T-helper 9 cell (primary cell): Measurements from ENCODE around the gene CNIH2.

ENCODE experiments used
- DNase-seq: peaks from one replicate; pipeline ENCODE4 v3.0.0-alpha.2; 2020

CNIH2 gene

DNA sequence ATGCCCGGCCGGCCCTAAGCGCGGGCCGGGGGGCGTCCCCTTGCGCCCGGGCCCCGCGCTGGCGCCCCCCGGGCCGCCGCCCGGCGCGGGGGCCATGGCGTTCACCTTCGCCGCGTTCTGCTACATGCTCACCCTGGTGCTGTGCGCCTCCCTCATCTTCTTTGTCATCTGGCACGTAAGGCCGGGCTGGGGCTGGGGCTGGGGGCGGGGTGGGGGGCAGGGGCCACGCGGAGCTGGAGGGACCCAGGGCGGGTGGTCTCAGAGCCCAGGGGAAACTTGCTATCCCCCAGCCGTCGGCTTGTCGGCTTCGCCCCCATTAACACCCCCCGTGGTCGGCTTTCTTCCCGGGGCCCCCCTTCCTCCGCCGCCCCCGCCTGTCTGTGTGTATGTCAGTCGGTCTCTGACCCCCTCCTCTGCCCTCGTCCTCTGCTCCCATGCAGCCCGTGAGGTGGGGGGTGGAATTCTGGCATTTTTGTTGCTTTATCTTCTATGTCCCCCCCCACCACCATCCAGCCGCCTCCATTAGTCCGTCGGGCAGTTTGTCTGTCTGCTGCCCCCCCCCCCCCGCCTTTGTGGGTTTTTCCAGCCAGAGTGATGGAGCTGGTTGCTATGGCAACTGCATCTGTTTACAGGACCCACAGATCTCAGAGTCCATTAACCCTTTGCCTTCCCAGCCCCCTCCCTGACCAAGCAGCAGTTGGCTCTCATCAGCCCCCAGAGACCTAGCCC is 552 bp downstream of the CNIH2 start:
- no peak for DNase-seq

DNA sequence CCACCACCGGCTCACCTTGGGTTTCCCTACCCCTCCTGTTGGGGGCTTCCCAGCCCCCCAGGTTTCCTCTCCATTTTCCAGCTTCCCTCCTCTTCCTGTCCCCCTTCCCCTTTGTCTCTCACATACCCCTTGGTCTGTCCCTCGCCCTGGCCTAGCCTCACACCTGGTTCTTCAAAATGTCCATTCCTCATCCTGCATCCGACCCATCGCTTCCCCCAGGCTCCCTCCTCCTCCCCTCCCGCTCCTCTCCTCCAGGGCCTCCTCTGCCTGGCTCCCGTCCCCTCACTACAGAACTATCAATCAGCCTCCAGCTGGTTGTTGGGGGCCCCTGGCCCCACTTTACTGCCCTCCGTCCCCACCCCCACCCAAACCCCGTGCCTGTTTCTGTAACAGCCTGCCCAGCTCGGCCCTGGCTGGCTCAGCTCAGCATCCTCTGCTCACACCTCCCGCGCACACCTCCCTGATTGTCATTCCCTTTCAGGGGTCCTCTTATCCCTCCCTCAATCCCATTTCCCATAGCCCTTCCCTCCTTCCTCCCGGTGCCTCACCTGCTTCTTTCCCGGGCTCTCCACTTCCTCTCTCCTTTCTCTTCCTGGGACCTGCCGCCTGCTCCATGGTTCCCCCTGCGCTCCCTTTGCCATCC is 1.2 kb downstream of the CNIH2 start:
- DNase-seq, result no peak

DNA sequence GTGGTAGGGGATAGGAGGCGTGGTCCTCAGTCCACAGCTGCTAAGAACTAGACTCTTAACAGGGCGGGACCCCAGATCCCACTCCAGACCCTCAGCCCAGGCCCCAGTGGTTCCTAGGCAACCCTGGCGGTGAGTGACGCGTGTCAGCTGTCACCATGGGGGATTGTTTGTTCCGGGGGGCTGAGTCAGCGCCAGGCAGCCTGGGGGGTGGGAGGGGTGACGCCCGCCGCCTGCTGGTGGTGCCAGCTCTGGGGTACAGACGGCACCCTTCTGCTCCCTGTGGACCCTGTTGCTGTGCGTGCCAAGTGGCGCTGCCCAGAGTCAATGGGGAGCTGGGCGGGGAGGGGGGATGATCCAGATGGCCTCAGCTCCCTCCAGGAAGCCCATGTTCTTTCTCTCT is 2.5 kb downstream of the CNIH2 start:
- DNase-seq, result no peak

DNA sequence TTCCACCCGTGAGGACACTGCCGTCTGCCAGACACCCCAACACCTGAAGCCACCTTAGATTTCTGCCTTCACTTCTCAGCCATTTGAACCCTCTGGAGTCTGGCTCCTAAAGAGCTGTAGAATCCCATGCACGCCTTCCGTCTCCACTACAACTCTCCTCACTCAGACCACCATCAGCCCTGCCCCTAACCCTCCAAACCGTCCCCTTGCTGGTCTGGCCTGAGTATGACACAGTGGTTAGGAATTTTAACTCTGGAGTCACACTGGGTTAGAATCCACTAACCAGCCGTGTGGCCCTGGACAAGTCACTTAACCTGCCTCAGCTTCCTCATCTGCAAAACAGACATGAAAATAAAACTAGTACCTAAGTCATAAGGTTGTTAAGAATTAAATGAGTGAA is 3.0 kb downstream of the CNIH2 start:
- DNase-seq, result no peak

DNA sequence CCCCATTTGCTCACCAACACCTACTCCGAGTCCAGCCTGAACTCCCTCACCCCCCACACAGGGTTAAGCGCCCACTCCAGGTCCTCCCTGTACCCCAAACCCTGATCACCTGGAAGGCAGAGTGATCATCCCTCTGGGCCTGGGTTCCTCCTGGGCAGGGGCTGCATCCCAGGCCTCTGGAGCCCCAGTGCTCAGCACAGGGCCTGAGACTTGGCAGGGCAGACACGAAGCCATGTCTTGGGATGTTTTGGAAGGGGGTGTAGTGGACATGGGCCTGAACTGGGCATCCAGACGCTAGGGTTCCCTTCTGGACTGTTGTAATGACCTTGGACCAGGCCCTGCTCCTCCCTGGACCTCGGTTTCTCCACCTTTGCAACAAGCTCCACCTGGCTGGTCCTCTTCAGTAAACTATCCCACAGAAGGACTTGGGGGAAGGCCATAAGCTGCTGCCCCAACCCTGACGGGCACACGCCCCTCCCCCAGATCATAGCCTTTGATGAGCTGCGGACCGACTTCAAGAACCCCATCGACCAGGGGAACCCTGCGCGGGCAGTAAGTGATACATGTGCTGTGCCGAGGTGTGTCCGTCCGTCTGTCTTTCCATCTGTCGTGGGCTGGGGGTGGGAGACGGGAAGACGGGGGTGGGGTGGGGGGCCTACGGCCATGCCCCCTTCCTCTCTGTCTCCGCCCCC is 3.9 kb downstream of the CNIH2 start:
- DNase-seq, result no peak

DNA sequence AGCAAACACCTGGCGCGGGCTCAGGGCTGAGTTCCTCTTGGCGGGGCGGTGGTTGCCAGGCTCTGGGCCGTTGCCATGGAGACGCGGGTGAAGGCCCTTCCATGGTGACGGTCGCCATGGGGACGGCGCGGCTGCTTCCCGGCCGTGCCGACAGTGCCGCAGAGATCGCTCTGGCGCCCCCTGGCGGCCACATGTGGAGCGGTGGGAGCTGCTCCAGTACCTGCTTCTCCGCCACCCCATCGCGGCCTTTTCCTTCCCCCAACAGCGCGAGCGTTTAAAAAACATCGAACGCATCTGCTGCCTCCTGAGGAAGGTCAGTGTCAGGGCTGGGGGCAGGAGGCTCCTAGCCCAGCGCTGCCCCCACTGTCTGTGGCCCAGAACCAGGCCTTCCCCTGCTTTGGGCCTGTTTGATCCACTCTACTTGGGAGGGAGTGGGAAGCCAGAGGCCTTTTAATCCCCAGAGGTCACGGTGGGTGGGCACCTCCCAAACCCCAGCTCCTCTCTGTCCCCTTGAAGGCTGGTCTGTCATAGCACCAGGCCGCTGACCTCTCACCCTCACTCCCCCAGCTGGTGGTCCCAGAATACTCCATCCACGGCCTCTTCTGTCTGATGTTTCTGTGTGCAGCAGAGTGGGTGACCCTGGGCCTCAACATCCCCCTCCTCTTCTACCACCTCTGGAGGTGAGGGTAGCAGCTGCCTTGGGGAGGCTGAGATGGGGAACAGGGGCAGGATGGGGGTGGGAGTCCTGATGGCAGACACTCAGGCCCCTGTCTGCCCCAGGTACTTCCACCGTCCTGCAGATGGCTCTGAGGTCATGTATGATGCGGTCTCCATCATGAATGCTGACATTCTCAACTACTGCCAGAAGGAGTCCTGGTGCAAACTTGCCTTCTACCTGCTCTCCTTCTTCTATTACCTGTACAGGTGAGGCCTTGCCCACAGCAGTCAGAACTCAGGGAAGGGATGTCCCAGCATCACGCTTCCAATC is 4.8 kb downstream of the CNIH2 start:
- DNase-seq, result peak; percentile 100

DNA sequence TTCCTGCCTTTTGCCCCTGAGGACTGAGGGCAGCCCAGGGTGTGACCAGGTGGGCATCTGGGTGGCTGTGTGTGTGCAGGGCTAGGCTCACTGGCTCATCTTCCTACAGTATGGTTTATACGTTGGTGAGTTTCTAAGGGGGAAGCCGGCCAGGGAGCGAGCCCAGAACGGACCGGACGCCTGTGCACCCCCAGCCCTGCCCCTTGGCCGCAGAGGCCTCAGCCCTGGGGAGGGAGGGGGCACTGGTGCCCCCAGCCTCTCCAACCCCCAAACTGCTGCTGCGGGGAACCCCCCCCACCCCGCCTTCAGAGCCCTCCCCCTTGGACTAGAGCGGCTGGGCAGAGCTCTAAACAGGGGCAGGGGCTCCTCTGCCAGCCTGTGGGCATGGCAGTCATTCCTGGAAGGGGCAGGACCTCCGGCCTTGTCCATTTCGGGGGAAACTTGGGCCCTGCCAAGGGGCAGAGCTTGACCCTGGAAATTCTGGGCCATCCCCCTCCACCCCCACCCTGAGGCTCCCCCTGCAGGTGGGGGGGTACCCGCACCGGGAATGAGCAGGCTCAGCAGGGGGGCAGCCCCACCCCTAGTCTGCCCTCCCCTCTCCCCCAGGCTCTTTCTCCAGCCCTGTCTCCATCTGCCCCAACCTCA is 5.6 kb downstream of the CNIH2 start:
- no peak for DNase-seq

DNA sequence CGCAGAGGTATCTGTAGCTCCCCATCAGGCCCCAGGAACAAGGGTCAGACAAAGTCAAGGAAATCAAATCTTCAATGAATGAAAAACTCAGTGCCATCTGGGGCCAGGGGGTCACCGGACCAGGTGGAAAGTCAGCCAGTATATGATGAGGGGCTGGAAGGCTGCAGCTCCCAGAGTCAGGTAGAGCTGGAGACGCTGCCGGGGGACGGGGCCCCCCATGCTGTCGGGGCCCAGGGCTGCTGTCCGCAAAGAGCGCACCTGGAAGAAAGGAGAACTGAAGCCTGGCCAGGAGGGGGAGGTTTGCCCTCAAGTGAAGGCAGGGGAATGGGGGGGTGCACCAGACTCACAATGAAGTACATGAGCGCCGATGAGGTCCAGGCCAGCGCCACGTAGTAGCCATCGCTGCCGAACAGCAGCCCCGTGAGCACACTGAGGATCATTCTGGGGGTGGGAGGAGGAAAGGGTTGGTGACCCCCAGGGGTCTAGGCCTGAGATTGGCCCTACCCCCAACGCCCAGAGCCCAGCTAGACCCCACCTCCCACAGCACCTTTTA is 6.6 kb downstream of the CNIH2 start:
- DNase-seq, result no peak

DNA sequence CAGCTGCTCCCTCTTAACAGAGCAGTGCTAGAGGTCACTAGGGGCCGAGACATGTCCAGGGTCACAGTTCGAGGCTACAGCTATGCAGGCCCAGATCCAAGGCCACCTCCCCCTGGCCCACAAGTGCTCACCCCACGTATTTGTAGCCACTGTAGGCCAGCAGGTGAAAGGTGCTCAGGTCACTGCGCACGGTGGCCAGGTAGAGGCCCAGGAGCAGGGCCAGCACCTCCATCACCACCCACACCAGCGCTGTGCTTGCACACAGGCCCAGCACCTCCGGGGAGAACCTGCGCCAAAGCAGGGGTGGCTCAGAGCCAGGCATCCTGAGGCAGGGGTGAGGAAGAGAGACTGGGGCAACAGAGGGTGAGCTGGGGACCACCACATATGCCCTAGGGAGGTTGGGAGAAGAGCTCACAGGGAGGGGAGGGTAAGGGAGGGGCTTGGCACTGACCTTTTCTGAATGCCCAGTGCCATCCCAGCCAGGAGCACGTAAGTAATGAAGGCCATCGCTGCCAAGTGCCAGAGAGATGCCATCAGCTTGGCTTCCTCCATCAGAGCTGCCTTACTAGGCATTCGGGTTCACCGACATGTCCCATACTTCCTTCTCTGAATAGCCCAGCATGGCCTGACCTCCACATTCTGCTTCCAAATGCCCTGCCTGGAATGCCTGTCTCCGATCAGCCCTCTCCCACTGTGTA is 7.4 kb downstream of the CNIH2 start:
- DNase-seq, result no peak

DNA sequence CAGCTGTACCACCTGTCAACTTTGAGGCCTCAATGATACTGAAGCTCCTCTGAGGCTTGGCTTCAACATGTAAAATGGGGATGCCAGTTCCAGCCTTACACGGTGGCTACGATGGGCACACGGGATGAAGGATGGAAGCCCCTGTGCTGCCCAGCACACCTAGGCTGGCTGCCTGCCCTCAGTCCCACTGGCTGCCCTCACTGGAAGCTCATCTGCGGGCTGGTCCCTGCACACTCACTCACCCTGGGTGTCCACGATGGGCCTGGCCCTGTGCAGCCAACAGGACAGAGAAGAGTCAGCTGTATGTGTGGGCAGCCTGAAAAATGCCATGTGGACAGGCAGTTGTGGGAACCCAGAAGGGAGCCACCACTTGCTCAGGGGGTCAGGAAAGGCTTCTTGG is 8.7 kb downstream of the CNIH2 start:
- no peak for DNase-seq

DNA sequence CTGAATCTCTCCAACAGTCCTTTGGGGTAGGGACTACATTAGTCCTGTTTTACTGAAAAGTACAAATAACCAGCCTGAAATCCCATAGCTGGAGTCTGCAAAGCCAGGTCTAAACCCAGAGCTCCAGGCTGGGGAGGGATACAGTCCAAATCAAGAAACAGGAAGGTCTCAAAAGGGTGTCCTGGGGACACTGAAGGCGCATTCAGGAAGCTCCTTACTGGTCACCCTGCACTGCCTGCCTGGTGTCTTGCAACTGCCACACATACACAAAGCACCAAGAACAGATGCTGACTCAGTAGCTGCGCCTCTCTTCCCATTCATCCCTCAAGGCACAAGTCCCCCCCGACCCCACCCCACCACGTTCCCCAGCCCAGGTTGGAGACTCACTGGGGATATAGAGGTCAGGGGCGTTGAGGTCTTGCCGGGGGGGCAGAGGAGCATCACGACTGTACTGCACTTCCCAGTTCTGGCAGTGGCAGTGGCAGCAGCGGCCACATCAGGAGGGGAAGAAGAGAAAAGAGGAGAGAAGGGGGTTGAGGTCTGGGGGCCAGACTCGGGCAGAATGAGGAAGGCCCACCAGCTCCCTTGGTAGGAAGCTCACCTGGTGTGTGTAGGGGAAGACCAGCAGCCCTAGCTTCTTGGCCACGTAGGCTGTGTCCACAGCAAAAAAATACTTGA is 9.4 kb downstream of the CNIH2 start:
- DNase-seq, result no peak

DNA sequence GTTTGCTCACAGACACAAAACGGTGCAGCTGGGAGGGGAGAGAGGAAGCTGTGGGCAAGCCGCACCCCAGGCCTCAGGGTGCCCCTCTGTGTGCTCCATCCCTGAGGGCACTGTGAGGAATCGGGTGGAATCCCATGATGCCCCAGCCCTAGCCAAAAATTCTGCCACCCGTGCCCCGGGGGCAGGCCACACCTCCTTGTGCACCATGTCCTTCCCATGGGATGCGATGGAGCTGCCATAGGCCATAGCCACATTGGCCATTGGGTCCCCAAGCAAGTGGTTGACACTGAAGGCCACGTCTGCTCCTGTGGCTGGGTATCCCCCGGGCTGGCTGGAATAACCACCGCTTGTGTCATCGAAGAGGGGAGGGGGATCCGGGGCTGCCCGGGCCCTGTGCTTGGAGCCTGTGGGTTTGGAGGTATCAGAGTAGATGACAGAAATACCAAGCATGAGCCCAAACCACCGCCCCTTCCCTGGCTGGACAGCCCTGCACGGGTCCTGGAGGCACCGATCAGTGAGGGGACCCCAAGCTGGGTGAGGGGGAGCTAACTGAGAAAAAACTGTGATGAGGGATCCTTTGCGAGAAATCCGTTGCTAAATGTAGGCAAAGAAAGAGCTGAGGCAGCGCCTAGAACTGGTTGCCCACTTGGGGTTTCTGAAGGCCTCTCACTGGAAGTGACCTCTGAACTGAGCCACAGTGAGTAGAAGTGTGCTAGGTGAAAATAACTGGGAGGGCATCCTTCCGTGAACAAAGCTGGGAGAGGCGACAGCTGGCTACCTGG is 10.1 kb downstream of the CNIH2 start:
- DNase-seq, result no peak

DNA sequence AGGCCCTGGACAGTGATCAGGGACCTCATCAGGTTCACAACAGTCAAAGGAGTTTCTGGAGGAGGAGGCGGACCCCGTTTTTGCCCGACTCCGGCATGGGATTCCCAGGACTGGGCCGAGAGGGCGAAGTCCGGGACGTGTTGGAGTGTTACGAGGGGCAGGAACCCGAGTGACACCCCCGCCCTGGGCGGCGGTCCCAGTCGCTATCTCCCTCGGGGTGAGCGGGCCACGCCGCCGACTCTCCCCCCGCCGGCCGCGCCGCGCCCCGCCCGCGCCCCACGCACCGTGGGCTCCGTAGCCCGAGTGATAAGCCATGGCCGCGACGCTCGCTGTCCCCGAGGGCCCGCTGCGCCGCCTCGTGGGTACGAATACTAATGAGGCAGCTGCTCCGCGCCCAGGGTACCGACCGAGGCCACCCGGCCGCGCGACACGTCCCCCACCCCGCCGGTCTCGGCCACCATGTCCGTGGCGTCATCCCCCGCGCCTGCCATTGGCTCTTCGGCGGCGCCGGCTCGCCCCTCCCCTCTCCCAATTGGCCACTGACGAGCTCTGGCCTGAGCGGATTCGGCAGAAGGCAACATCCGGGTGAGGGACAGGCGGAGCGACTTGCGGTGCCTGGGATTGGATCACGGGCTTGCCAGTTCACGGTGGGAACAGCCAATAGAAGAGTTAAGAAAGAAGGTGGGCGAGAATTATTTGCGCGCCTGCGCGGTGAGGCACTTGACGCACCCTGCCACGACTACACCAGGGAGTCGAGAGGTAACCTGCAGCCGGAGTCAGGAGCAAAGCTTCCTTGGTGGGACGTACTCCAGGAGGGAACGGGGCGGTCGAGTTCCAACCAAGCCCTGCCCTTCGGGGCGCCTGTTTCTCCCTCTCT is 10.9 kb downstream of the CNIH2 start, which contains the start of gene YIF1A:
Gene YIF1A, minus strand, starts transcription at position 473 of the 877 bp plus-strand sequence. Its CDS starts 158 bp downstream, at position 315.
- peak; percentile 96 for DNase-seq

DNA sequence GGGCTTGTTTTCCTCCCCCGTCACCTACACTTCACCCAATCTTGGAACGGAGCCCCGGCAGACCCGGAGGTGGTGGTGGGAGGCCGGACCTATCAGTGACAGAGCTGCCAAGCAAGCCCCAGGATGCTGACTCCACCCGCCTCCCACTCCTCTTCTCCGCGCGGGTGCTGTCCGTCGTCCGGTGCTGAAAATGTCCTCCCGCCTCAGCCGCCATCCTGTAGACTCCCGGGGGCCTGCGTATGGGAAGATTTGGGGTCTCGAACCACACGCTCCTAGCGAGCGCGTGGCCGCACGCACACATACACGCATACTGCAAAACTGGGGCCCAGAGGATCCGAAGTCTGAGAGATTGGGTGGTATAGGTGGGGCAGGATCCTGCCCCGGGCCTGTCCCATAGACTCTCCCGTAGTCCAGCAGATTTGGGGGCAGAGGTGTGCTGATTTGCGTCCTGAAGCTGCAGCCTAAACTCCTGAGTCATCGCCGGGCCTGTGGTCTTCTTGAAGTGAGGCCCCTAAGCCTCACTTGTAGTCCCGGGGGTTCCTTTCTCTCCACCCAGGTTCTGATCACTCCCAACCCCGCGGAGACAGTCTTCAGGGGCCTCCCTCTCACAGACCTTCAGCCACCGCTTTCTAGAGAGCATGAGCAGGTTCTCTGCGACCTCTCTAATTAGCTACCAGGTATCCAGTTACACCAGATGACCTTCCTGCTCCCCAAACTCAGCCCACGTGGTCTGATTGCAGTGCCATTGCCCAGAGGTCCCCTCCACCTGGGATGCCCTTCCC is 11.8 kb downstream of the CNIH2 start:
- DNase-seq, result peak; percentile 71

DNA sequence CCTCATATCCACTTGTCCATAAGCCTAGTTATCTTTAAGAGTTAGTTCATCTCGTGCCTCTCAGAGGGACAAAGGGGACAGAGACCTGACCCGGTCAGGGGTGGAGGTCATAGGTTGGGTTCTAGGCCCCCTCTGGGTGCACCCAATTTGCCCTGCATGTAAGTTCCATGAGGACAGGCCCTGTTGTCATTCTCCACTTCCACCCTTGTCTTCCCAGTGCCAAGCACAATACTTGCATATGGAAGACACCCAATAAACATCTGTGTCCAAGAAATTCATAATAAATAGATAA is 12.3 kb downstream of the CNIH2 start:
- DNase-seq, result no peak

DNA sequence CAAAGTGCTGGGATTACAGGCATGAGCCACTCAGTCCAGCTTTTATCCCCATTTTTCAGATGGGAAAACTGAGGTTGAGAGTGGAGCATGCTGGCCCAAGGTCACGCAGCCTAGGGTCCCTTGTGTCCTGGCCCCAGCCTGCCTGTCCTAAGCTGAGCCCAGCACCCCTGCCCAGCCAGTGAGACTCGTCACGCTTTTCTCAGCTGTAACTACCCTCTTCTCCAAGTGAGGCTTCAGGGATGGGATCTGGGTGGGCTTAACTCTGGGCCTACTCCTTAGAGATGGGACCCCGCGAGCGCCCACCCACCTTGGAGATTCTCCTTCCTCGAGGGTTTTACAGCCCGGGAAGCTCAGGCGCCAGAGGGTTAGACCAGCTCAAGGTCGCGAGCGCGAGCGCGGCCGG is 13.3 kb downstream of the CNIH2 start:
- DNase-seq, result no peak

DNA sequence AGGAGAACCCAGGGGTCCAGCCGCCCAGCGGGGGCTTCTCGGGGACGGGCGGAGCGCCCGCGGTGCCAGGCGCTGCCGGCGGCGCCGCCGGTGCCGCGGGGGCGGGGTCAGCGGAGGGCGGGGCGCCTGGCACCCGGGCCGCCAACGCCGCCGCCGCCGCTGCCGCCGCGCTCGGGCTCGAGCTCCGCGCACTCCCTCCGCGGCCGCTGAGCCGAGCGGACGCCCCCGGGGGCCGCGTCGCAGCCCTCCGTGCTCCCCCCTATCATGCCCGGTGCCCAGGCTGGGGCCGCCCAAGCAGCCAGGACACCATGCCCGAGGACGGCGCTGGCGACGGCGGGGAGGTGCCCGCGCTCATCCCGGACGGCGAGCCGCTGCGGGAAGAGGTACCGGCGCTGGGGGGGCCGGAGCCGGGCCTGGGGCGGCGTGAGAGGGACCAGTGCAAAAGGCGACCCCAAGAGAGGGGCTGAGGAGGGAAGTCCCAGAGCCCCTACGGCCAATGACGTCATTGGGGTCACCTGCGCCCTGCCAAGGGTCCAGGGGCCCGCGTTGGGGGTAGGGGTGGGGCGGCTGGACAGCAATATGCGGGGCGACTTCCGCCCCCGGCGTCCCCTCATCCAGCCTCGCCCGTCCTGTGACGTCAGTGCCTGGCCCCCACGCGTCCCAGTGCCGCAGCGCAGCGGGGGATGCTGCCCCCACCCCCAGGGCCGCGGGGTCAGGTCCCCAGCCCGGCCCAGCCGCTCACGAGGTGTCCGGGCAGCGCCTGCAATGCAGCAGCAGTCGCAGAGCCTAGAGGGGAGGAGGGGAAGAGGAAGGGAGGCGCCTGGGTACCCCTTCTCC is 13.9 kb downstream of the CNIH2 start, which contains the start of gene TMEM151A:
Gene TMEM151A, plus strand, starts transcription at position 189 of the 837 bp plus-strand sequence. Its CDS starts 120 bp downstream, at position 309.
- DNase-seq, result no peak
